Hematopoietic multipotent progenitor cell (in vitro differentiated cells): ENCODE measurements around the gene ANKRD36C. TPM values are rescaled to one million over a fixed set of nuclear protein-coding genes. Genes with fewer than 3 reads are reported as not detected.
"Not testable (repeated sequence)": the region's sequence is repeated elsewhere in the genome, so short reads cannot be mapped to it uniquely, and the experiment has no call there.

Experiments
- DNase-seq, 3 donors: peaks; one replicate each; pipeline ENCODE4 v3.0.0-alpha.2; 2011 to 2015; ENCODE audit warnings: low read depth in 2 of 3, low spot score in 2 of 3
- small RNA-seq: library from RNA; depleted of rRNA; stranded (forward); fragments of <200 nt; gene quantifications from one replicate; pipeline ENCODE3, GENCODE V24; 2012
- total RNA-seq: library from RNA; depleted of rRNA; stranded (reverse); fragments of >200 nt; gene quantifications from one replicate; pipeline ENCODE4 v1.2.3, GENCODE V29; 2012

The ANKRD36C gene
- total RNA-seq, 1 donor, result 54.1 TPM

DNA sequence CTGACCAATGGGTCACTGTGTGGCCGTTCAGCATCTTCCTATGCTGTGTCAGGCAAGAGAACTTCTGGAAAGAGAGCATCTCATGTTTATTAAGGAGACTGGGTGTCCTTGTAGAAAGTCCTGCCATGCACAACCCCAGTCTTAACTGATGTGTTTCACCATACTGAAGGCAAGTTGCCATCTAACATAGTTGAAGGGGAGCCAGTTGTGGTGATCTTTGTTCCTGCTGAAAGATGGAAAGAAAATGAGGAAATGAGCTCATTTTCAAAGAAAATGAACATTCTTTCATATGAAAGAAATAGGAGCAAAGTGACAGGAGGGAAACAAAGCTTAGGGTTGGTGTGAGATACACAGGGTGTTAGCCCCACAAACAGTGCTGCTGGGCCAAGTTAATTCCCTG, 178.3 kb downstream of the ANKRD36C start:
- not testable (repeated sequence) for DNase-seq

- DNase-seq, result no peak
These were observed 191.7 kb downstream of the ANKRD36C start for GRCh38 chr2:95799892-95800291.

DNA sequence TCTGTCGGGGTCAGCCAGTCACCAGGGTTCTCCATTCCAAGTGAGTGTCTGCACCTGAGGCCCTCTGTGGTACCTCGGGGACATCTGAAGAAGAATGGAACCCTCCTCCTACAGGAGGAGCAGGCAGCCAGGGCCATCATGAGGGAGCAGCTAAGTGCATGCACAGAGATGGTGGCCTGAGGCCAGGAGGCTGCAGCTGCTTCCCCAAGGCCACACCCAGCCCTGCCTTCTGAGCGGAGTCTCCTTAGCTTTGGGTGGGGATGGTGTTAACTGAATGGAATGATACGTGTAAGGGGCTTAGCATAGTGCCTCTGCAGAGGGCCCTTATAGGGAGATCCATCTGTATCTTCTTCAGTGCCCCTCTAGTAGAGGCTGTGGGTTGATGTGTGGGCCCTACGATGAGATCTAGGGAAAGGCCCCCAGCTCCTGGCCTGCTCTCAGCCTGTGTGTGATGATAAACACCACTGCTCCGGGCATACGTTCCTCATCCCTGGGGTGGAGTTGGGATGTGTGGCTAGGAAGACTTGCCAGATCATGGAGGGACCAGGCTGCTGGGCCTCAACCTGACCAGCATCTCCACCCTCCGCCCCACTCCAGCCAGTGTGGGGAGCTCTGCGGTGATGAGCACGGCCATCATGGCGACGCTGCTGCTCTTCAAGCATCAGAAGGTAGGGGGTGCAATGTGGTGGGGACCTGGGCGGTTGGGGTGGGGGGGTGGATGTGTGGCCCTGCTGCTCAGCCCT, 192.3 kb downstream of the ANKRD36C start:
- not testable (repeated sequence) for DNase-seq

GRCh38 chr2:95796249-95797099, 195.2 kb downstream of the ANKRD36C start:
- not testable (repeated sequence) for DNase-seq

- not testable (repeated sequence) for DNase-seq
These were observed 197.7 kb downstream of the ANKRD36C start for GRCh38 chr2:95793970-95794369.

DNA sequence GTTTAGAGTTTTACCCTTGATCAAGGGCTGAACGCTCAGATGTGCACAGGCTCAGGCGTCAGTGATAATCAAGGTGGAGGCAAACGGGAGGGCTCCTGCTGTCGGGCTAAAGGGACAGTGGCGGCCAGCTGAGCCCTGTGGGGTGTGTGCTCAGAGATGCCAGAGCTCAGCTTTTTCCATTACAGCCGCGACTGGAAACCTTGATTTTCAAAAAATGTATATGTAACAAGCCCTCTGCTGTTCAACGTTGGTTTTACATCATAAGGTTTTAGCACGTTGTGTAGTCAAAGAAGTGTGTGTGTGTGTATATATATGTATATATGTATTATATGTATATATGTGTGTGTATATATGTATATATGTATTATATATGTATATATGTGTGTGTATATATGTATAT, 201.4 kb downstream of the ANKRD36C start:
- DNase-seq, result not testable (repeated sequence)

DNA sequence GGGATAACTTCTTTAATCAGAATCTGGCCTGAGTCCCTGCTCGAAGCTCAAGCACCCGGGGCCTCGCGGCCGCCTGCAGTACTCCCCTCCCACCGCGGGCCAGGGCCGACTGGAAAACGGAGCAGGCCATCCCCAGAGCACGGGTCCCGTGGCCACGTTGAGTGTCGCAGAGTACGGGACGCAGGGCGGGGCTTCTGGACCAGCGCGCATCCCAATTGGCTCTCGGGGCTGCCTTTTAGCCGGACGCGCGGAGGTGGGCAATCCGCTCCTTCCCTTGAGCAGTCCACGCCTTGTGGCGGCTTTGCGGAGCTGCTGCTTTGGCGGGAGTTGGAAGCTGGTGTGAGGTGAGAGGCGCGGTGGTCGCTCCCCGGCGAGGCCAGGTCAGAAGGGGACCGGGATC, 202.2 kb downstream of the ANKRD36C start:
- not testable (repeated sequence) for DNase-seq

DNA sequence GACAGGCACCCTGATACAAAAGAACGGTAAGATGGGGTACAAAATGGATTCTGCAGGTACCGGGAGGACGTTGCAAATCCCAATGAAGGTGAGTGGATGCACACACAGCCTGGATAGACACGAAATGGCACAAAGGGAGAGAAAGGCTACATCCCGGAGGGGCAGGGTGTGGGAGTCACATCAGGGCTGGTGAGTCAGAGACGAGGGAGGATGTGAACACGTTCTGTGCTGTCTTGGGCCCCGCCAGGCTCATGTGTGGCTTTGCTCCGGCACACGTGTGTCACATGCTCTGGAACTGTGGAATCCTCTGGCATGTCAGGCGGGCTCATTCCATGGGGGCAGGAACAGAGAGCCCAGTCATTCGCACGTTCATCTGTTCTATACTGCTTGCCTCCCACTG, 203.0 kb downstream of the ANKRD36C start:
- not testable (repeated sequence) for DNase-seq

Small RNAs within 50 kb of the gene (small RNA-seq; reads per million reads assigned to genes)
- gene RN7SL210P, result not detected

Other genes starting within 250 kb of the ANKRD36C start
- 11.8 TPM for gene GPAT2, start 43.1 kb upstream of the ANKRD36C start, total RNA-seq
- gene ADRA2B, start 124.7 kb upstream of the ANKRD36C start, total RNA-seq, result under 0.01 TPM
- 1.1 TPM for gene ASTL, start 146.7 kb upstream of the ANKRD36C start, total RNA-seq
- gene DUSP2, start 153.6 kb upstream of the ANKRD36C start, total RNA-seq, result 134 TPM
- 86.7 TPM for gene STARD7, start 217.0 kb upstream of the ANKRD36C start, total RNA-seq